OCI-LY7 (cell line): Measurements from ENCODE around the gene FAM222A. TPM values are rescaled to one million over a fixed set of nuclear protein-coding genes. Genes with fewer than 3 reads are reported as not detected.

ENCODE experiments used
- BruUV-seq: library from RNA; stranded (reverse); fragments of 400-500 nt; replicated peaks from 2 replicates; lab custom pipeline; 2021; lab: Mats Ljungman, UMichigan
- CTCF ChIA-PET: fragments of 300-600 bp; sonication (Branson Sonifier 250); formaldehyde crosslinking; loops from one replicate; lab custom pipeline; 2022; ENCODE audit warnings: antibody characterized with exemption; ENCODE audit not compliant: unreplicated experiment; lab: Charles Lee
- POLR2A ChIA-PET: fragments of 300-600 bp; sonication (Branson Sonifier 250); formaldehyde crosslinking; loops from one replicate; lab custom pipeline; 2022; ENCODE audit warnings: antibody characterized with exemption; lab: Charles Lee
- DNase-seq: peaks from one replicate; pipeline ENCODE4 v3.0.0-alpha.2; 2015; ENCODE audit warnings: low spot score
- H2AFZ ChIP-seq: fragments of 200-600 bp; sonication (generic), shearing (Covaris generic); 2 replicates; pipeline ENCODE4 v1.6.1; 2014; ENCODE audit warnings: mild to moderate bottlenecking, antibody characterized with exemption, low read length, moderate library complexity
- H3K27ac ChIP-seq: fragments of 200-600 bp; sonication (generic); 2 replicates; pipeline ENCODE4 v1.5.1; 2014; ENCODE audit warnings: mixed run types, low read depth, mild to moderate bottlenecking, moderate library complexity, low read length, inconsistent platforms; ENCODE audit not compliant: poor library complexity, severe bottlenecking
- H3K36me3 ChIP-seq: fragments of 200-600 bp; sonication (generic); 2 replicates; pipeline ENCODE4 v1.6.1; 2014; ENCODE audit warnings: mild to moderate bottlenecking, antibody characterized with exemption, low read length, moderate library complexity, mixed read lengths; ENCODE audit not compliant: insufficient read depth
- H3K4me1 ChIP-seq: fragments of 200-600 bp; sonication (generic); 2 replicates; pipeline ENCODE4 v1.5.1; 2014; ENCODE audit warnings: mild to moderate bottlenecking, low read length; ENCODE audit not compliant: insufficient read depth, poor library complexity, severe bottlenecking
- H3K4me2 ChIP-seq: fragments of 200-600 bp; sonication (generic); 2 replicates; pipeline ENCODE4 v1.6.1; 2014; ENCODE audit warnings: mild to moderate bottlenecking, low read length
- H3K4me3 ChIP-seq: fragments of 200-600 bp; sonication (generic); 2 replicates; pipeline ENCODE4 v1.5.1; 2014; ENCODE audit warnings: mild to moderate bottlenecking, low read depth, low read length; ENCODE audit not compliant: poor library complexity, severe bottlenecking
- H3K79me2 ChIP-seq: fragments of 200-600 bp; sonication (generic); 2 replicates; pipeline ENCODE4 v1.6.1; 2016; ENCODE audit warnings: low read depth, mild to moderate bottlenecking, low read length, moderate library complexity, mixed read lengths; ENCODE audit not compliant: insufficient read depth
- H3K9me2 ChIP-seq: fragments of 200-600 bp; sonication (generic); 2 replicates; pipeline ENCODE4 v1.6.1; 2016; ENCODE audit warnings: mild to moderate bottlenecking, low read length, mixed read lengths; ENCODE audit not compliant: insufficient read depth
- H3K9me3 ChIP-seq: fragments of 200-600 bp; sonication (generic); 2 replicates; pipeline ENCODE4 v1.6.1; 2014; ENCODE audit warnings: mild to moderate bottlenecking, mixed run types, low read length, mixed read lengths
- H4K20me1 ChIP-seq: fragments of 200-600 bp; sonication (generic); 2 replicates; pipeline ENCODE4 v1.6.1; 2014; ENCODE audit warnings: mild to moderate bottlenecking, antibody characterized with exemption, low read length, moderate library complexity, mixed read lengths; ENCODE audit not compliant: insufficient read depth
- CTCF ChIP-seq: fragments of 200-600 bp; sonication (generic); conservative IDR thresholded peaks from 2 replicates; pipeline ENCODE4 v1.5.1; 2014; ENCODE audit warnings: mild to moderate bottlenecking, antibody characterized with exemption, low read length, moderate library complexity, mixed read lengths
- EZH2phosphoT487 ChIP-seq: fragments of 200-600 bp; sonication (generic); IDR thresholded peaks from 2 replicates; pipeline ENCODE4 v1.6.1; 2018; ENCODE audit warnings: low read depth, borderline replicate concordance, mild to moderate bottlenecking, mixed run types, antibody characterized with exemption, low read length, moderate library complexity, mixed read lengths
- intact Hi-C: fragments of 100-400 bp; cut with micrococcal nuclease; formaldehyde crosslinking; loops from one replicate; pipeline ENCODE4 v1.10.0; 2022; ENCODE audit not compliant: unreplicated experiment
- total RNA-seq, 2 experiments: library from RNA; depleted of rRNA in 1 of 2; stranded (reverse); fragments of >200 nt in 1 of 2; shearing (Covaris generic) in 1 of 2; gene quantifications; 2 replicates each; pipeline ENCODE4 v1.2.3, GENCODE V29; 2014 to 2022

The FAM222A gene
- total RNA-seq, 2 experiments from 2014 or later = 0.98 to 1.8 TPM

DNA sequence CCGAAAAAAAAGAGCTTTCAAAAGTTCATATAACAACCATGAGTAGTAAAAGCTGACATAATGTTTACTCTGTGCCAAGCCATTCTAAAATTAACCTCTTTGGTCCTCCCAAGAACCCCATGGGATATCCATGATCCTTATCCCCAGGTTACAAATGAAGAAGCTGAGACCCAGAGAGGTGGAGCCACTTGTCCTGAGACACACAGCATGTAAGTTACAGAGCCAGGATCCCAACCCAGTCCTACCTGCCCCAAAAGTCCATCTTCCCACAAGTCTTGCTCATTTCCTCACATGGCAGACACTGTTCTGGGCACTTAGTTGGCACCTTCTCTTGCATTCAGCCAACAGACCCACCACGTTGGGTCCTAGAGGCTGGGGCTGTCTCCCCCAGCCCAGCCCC is 82.4 kb downstream of the FAM222A start:
- DNase-seq = no peak
- H3K9me2 ChIP-seq = no peaks in the 10 kb centered on the region
- H2AFZ ChIP-seq = no peak overlapping the region
- H3K79me2 ChIP-seq = no peaks in the 10 kb centered on the region
- BruUV-seq = no TSS peak
- intact Hi-C loops = no loop called here
- no peaks in the 10 kb centered on the region for H3K36me3 ChIP-seq
- ChIA-PET CTCF (interaction anchor here (0.5 kb wide), 1 partner anchor 23 kb away, joined by 3 read pairs; no protein-coding TSS in a partner anchor), POLR2A (interaction anchor here (0.7 kb wide), 1 partner anchor 353 kb away, joined by 3 read pairs; no protein-coding TSS in a partner anchor)
- H3K4me1 ChIP-seq = no peaks in the 10 kb centered on the region
- H3K27ac ChIP-seq = no peak overlapping the region
- H3K4me3 ChIP-seq = no peak overlapping the region
- H3K4me2 ChIP-seq = no peak overlapping the region
- H4K20me1 ChIP-seq = no peaks in the 10 kb centered on the region
- no peaks in the 10 kb centered on the region for H3K9me3 ChIP-seq
- no peak for TF ChIP-seq CTCF
- no peak for TF ChIP-seq EZH2phosphoT487

DNA sequence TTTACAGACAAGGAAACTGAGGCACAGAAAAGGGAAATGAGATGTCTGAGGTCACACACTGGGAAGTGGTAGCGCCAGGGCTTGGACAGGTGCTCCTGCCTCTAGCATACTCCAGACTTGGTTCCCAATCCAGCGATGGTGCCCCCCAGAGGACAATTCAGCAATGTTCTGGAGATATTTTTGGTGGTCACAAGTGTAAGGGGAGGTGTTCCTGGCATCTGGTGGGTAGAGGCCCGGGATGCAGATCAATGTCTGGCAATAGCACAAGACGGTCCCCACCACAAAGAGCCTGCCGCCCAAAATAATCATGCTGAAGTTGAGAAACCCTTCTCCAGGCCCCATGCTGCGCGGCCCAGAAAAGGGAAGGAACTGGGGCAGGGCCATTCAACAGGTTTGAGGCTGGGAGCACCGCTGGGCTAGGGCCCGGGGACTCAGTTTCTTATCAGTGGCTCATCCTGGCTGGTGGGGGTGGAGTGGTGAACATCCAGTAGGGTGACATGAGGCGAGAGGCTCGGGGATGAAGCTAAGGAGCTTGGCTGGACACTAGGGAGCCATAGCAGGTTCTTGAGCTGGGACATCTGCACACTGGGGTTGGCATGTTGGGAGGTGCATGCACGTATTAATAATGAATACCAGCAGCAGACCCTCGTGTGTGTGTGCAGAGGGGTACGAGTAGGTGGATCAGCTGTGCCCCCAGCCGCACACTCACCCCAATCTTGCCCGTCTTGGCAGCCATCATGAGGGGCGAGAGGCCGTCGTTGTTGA is 84.5 kb downstream of the FAM222A start:
- H2AFZ ChIP-seq = no peak overlapping the region
- DNase-seq = peak; percentile 21

More for the DNA sequence above, 84.5 kb downstream of the FAM222A start:
- Histone ChIP-seq H3K36me3 (no peaks in the 10 kb centered on the region), H3K9me3 (no peaks in the 10 kb centered on the region), H3K4me1 (no peaks in the 10 kb centered on the region), H3K9me2 (no peaks in the 10 kb centered on the region), H4K20me1 (no peaks in the 10 kb centered on the region), H3K27ac (no peak overlapping the region), H3K4me2 (no peak overlapping the region), H3K79me2 (no peaks in the 10 kb centered on the region), H3K4me3 (no peak overlapping the region)
- TF ChIP-seq CTCF = peak; percentile 72
- TF ChIP-seq EZH2phosphoT487 = no peak
- CTCF ChIA-PET = no interaction called here
- no TSS peak for BruUV-seq
- intact Hi-C loops = no loop called here
- POLR2A ChIA-PET = interaction anchor here (0.5 kb wide), 1 partner anchor 1268 kb away, joined by 3 read pairs; no protein-coding TSS in a partner anchor
